Measurements from ENCODE around the gene LHX6.

- TF ChIP-seq CTCF (IDR thresholded peaks at IDR 0.05) (no peak), POLR2AphosphoS5 (IDR thresholded peaks at IDR 0.05) (no peak)
Measured at GRCh38 chr9:122239722-122240121, 11.0 kb upstream of the LHX6 start.
